ENCODE data around the gene GYG1.

- TF ChIP-seq CTCF (IDR thresholded peaks at IDR 0.05; ENCODE audit: low read depth, low read length): no peak
- TF ChIP-seq, protein P1, sequence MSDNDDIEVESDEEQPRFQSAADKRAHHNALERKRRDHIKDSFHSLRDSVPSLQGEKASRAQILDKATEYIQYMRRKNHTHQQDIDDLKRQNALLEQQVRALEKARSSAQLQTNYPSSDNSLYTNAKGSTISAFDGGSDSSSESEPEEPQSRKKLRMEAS (IDR thresholded peaks at IDR 0.05; ENCODE audit: low read depth, low read length): no peak
Observed at GRCh38 chr3:148968321-148968720, 23.0 kb upstream of the GYG1 start.

Measured in NB4 (cell line).